SHP77 (cell line): ENCODE results near the gene GJC3.
"Not testable (repeated sequence)": the region's sequence is repeated elsewhere in the genome, so short reads cannot be mapped to it uniquely, and the experiment has no call there.

ENCODE experiments used
- DNase-seq, 2 experiments: peaks; one replicate each; lab custom pipeline; 2025; lab: John Stamatoyannopoulos, UW

Gene GJC3, protein sequence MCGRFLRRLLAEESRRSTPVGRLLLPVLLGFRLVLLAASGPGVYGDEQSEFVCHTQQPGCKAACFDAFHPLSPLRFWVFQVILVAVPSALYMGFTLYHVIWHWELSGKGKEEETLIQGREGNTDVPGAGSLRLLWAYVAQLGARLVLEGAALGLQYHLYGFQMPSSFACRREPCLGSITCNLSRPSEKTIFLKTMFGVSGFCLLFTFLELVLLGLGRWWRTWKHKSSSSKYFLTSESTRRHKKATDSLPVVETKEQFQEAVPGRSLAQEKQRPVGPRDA

DNA sequence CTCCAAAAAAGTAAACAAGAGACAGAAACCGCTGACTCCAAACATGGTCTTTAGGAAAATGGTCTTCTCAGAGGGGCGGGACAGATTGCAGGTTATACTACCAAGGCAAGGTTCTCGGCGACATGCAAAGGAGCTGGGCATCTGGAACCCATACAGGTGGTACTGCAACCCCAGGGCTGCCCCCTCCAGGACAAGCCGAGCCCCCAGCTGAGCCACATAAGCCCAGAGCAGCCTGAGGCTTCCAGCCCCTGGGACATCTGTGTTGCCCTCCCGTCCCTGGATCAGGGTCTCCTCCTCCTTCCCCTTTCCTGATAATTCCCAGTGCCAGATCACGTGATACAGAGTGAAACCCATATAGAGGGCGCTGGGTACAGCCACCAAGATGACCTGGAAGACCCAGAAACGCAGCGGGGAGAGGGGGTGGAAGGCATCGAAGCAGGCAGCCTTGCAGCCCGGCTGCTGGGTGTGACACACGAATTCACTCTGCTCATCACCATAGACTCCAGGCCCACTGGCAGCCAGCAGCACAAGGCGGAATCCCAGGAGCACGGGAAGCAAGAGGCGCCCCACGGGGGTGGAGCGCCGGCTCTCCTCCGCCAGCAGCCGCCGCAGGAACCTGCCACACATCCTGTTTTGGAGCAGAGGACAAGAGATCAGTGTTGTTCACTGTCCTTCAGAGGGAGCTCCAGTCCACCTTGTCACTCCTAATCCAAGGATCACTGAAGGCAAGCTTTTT, at the start of gene GJC3:
Gene GJC3, minus strand, starts transcription at position 627 of the 736 bp plus-strand sequence. Its CDS starts 0 bp downstream, at position 627.
- peak; percentile 18 to 51 for DNase-seq

DNA sequence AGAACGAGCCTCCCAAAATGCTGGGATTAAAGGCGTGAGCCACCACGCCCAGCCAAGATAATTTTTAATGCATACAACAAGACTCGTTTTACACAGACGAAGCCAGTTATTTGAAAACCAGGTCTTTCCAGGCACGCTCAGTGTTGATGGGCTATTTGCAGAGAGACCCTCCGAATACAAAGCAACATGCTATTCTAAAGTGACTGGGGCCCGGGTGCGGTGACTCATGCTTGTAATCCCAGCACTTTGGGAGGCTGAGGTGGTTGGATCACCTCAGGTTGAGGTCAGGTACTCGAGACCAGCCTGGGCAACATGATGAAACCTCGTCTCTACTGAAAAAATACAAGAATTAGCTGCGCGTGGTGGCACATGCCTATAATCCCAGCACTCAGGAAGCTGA, 47.2 kb upstream of the GJC3 start:
- no peak for DNase-seq

DNA sequence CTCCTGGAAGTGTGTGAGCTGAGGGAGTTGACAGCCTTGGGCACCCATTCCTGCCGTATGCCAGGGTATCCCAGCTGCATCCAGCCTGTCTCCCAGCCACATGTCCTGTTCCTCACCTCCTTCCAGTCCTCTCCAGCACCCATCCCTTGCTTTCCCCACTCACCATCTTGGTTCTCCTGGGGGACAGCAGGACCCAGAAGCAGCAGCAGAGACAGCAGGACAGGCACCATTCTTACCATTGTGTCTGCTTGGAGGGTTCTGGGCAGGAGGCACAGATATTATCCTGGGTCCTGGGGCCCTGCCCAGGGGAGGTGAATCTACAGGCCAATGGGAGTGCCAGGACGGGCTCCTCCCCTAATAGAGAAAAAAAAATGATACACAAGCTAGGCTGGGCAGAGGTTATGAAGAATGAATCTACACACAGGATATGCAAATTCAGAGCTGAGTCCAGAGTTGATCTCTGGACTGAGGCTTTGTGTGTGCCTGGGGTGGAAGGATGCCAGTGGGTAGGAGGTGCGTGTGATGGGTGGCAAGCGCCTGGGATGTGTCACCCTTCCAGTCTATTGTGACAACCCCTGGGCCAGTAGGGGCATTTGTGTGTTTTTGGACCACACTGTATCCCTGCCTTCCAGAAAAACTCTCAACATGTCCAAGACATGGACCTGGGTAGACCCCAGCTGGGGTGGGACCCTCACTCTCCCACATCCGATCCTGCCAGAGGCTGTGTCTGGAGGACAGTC, 46.5 kb upstream of the GJC3 start, which contains the start of gene AZGP1:
Gene AZGP1, minus strand, starts transcription at position 250 of the 740 bp plus-strand sequence. Its CDS starts 11 bp downstream, at position 239.
- no peak for DNase-seq

DNA sequence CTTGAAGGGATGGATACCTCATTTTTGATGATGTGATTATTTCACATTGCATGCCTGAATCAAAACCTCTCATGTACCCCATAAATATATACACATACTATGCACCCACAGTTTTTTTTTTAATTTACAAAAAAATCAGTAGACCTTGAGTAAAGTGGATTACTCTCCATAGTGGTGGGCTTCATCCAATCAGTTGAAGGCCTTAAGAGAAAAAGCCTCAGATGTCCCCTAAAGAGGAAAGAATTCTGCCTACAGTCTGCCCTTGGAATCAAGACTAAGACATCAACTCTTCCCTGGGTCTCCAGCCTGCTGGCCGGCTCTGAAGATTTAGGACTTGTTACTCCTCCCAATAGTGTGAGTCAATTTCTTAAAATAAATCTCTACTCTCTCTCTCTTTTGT, 45.3 kb upstream of the GJC3 start:
- DNase-seq: no peak

DNA sequence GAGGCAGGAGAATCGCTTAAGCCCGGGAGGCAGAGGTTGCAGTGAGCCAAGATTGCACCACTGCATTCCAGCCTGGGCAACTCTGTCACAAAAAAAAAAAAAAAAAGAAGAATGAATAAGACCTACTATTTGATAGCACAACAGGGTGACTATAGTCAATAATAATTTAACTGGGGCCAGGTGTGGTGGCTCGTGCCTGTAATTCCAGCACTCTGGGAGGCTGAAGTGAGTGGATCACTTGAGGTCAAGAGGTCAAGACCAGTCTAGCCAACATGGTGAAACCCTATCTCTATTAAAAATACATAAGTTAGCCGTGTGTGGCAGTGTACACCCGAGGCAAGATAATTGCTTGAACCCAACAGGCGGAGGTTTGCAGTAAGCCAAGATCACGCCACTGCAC, 44.4 kb upstream of the GJC3 start:
- DNase-seq: not testable (repeated sequence)

DNA sequence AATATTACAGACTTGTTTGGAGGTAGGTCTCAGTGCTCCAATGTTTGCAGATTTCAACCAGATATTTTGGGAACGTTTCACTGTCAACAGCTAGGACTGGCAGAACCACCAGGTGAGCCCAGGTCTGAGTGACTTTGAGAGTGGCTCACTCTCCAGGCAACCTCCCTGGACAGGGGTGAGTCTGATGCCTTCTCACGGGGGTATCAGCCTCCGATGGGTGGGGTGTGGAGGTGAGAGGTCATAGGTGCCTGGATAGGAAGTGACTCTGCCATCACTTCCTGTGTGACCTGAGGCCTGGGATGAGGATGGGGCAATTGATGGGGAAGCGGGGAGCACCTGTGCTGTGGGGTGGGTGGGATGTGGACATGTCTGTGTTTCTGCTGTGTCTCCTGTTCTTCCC, 41.8 kb upstream of the GJC3 start:
- DNase-seq: no peak

DNA sequence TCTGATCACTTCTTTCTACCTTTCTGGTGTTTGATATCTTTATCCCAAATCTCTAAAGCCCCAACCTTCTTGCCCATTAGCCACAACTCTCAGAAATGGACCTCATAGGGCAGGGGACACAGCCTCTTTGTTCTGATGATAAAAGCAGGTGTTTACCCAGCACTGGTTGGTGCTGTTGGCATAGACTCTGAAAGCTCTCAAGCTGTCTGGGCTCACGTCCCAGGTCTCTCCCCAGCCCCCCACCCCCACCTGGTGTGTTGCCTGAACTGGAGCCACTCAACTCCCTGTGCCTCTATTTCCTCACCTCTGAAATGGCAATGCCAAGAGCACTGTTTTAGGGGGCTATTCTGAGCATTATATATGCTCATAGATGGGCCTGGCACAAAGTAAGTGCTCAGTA, 40.4 kb upstream of the GJC3 start:
- DNase-seq: not testable (repeated sequence)

DNA sequence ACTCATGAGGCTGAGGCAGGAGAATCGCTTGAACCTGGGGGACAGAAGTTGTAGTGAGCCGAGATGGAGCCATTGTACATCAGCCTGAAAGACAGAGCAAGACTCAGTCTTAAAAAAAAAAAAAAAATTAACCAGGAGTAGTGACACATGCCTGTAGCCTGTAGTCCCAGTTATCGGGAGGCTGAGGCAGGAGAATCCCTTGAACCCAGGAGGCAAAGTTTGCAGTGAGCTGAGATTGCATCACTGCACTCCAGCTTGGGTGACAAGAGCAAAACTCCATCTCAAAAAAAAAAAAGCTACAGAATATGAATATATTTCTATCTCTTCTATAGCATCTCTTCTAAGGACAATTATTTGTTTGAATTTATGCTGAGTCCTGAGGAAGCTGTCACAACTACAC, 39.9 kb upstream of the GJC3 start:
- DNase-seq: no peak

DNA sequence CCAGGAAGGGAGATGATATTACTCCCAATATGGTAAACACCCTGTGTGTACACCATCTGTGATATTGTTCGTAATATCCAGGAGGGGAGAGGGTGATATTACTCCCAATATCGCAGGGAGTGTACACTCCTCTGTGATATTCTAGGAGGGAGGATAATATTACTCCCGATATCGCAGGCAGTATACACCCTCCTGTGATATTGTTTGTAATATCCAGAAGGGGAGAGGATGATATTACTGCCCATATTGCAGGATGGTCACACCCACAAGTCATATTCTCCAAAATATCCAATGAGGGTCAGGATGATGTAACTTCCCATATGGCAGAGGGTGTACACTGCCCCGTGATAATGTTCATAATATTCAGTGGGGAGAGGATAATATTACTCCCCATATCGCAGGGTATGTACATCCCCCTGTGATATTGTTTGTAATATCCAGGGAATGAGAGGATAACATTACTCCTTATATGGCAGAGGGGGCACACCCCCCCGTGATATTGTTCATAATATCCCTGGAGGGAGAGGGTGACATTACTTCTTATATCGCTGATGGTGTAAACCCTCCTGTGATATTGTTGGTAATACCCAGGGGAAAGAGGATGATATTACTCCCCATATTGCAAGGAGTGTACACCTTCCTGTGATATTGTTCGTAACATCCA, 29.3 kb upstream of the GJC3 start:
- DNase-seq: no peak

DNA sequence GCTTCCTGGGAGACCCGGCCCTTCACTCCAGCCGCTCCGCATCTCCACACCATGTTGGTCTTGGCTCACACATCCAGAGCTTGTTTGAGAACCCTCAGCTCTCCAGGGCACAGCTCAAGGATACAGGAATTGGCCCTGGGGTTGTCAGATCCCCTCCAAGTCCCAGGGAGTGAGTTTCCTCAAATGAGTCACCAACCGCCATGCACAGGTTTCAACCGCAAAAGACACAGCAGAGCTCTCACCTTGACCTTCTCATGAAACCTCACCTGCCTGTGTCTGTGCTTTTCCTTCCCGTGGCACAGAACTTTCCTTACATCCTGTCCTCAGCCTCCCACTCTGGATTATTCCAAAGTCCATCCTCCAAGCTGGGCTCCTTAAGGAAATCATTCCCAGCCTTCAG, 25.8 kb upstream of the GJC3 start:
- no peak for DNase-seq

DNA sequence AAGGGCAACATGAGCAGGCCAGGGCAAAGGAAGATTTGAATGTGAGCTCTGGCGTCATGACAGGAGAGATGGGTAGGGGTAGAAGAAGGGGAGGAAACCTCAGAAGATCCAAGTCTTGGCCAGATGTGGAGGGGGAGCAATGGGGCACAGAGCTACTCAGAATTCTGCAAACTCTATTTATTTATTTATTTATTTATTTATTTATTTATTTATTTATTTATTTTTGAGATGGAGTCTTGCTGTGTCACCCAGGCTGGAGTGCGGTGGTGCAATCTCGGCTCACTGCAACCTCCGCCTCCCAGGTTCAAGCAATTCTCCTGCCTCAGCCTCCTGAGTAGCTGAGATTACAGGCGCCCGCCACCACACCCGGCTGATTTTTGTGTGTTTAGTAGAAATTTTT, 25.2 kb upstream of the GJC3 start:
- not testable (repeated sequence) for DNase-seq

DNA sequence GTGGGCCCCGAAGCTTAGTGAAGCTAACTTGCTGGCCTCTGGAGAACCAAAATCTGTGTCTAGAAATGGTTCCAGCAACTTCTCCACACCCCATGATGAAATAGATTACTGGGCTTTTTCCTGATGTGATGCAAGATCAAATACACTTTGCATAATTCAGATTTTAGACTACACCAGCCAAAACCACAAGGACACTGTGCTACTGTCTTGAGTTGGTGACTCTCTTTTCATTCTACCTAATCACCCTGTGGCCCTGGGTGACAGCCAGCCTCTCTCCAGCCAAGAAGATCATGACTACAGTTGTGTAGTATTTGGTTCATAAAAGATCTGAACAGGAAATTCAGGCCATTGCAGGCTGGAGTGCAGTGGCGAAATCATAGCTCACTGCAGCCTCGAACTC, 24.2 kb upstream of the GJC3 start:
- DNase-seq: no peak

DNA sequence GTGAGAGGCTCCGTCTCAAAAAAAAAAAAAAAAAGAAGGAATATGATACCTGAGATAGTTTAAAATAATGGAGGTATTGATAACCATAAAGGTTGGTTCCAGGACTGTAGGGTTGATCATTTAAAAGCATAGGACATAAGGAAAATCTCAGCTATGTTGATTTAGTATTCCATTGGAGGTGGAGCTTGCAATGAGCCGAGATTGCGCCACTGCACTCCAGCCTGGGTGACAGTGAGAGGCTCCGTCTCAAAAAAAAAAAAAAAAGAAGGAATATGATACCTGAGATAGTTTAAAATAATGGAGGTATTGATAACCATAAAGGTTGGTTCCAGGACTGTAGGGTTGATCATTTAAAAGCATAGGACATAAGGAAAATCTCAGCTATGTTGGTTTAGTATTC, 23.2 kb upstream of the GJC3 start:
- DNase-seq: not testable (repeated sequence)

DNA sequence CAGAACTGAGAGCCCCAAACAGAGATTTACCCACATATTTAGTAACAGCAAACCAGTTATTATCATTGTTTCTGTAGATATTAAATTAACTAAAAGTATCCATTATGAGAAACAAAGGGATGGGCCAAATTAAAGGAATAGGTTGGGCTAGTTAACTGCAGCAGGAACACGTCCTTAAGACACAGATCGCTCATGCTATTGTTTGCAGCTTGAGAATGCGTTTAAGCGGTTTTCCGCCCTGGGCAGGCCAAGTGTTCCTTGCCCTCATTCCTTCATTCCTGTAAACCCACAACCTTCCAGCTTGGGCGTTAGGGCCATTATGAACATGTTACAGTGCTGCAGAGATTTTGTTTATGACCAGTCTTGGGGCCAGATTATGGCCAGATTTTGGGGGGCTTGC, 21.4 kb upstream of the GJC3 start:
- DNase-seq: not testable (repeated sequence)

DNA sequence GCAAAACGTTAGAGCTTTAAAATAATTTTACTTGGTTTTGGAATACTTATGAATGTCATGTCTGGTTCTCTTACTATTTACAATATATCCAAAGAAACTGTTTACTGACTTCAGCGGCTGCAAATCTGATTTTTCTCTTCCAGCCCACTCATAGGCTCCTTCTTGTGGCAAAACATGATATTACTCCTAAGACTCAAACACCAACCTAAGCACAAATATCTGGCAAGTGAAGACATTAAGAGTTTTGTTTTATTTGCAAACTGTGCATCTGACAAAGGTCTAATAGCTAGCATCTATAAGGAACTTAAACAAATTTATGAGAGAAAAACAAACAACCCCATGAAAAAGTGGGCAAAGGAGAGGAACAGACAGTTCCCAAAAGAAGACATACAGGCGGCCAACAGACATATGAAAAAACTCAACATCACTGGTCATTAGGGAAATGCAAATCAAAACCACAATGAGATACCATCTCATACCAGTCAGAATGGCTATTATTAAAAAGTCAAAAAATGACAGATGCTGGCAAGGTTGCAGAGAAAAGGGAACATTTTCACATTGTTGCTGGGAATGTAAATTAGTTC, 20.3 kb upstream of the GJC3 start:
- no peak for DNase-seq

DNA sequence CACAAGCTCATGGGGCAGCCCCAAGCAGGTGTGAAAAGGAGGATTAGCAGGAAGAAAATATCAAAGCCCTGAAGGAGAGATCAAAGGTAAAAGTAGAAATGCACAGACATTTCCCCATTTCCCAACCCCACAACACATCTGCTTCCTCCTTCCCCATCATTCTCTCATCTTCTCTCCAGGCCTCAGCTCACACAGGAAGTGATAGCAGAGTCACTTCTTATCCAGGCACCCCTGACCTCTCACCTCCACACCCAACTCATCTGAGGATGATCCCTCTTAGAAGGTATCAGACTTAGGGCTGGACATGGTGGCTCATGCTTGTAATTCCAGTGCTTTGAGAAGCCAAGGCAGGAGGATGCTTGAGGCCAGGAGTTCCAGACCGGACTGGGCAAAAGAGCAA, 18.2 kb upstream of the GJC3 start:
- DNase-seq: no peak

DNA sequence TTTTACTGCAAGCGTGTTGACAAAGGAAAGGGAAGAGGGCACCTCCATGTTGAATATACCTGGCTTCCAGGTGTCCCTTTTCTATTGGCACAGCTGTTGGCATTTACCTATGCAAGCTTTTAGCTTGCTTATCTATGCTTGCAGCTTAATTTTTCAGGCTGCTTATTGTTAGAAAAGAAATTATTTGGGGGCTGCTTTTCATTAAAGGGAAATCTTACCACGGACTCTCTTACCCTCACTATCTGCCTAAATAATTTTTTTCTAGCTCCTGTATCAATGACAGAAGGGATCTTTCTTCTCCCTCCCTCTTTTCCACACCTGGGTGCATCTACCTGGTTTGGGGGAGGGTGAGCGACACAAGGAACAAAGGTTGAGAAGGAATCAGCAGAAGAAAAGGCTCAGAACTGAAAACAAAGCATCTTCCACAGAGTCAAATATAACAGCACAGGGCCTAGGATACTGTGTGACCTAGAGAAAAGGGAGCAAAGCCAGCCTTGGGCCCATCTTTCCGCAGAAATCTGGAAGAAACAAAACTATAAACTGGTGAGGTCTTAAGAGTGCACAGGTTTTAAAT, 15.2 kb upstream of the GJC3 start:
- DNase-seq: no peak

DNA sequence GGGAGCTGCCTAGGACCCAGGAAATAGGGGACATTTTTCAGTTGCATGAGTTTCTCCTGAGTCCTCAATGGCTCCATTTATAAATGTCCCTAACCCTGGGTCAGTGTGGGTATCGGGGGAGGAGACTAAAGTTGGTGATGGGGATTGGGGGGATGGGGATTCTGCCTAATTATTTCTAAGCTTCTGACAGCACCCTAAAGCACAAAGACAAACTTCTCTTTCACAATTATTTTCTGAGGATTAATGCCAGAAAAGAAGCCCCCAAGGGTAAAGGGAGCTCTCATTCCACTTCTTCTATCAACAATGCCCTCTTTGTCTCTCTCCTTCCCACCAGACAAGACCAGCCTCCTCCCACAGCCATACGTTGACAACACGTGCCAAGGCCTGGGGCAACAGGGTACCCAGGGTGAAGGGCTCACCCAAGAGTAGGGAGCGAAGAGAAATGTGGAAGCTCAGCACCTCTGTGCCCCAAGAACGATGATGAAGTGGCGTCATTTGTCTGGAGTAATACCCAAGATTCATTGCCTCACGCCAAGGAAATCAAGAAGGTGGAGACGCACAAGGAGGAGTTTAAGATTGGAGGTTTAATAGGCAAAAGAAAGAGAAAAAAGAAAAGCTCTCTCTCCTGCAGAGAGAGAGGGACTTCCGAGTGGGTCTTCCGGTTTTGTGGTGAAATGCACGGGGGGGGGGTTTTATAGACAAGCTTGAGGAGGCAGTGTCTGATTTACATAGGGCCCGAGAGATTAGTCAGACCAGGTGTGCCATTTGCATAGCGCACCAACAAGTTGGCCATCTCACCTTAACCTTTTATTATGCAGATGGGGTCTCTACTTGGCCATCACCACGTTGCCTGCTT, 14.4 kb upstream of the GJC3 start:
- DNase-seq: no peak

DNA sequence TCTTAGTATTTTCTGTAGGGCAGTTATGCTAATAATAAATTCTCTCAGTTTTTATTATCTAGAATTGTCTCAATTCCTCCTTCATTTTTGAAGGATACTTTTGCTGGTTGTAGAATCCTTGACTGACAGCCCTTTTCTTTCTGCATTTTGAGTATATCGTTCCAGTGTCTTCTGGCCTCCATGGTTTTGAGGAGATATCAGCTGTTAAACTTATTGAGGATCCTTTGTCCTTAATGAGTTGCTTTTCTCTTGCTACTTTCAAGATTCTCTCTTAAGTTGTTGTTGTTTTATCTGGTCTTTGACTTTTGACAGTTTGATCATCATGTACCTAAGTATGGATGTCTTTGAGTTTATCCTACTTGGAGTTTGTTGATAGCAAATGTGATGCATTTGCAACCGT, 8.9 kb upstream of the GJC3 start:
- no peak for DNase-seq

DNA sequence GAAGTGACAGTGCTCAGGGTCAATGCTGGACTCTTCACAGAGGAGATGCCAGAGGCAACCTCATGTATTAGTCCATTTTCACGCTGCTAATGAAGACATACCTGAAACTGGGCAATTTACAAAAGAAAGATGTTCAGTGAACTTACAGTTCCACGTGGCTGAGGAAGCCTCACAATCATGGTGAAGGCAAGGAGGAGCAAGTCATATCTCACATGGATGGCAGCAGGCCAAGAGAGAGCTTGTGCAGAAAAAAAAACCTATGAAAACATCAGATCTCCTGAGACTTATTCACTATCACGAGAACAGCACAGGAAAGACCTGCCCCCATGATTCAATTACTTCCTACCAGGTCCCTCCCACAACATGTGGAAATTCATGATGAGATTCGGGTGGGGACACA, 5.6 kb upstream of the GJC3 start:
- DNase-seq: not testable (repeated sequence)

DNA sequence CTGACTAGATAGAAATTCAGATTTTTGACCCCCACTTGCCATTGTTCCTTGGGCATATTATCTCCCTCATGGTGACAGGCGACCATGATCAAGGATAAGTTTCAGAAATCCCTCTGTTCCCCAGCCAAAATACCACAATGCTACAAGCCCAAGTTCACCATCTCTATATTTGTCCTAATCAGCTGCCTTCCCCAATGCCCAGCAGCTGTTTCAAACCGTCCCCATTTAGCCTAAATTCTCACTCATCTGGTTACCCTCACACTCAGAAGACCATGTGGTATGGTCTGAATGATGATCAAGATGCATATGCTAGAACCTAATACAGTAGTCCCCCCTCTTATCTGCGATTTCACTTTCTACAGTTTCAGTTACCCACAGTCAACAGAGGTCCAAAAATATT, 956 bp upstream of the GJC3 start:
- no peak for DNase-seq
